ENCODE measurements around the gene TPRG1L.
A peak's percentile ranks its signal among the peaks of the same experiment; 100 is the strongest.
"Not testable (repeated sequence)": the region's sequence is repeated elsewhere in the genome, so short reads cannot be mapped to it uniquely, and the experiment has no call there.

Gene TPRG1L

GRCh38 chr1:3609769-3610526, 14.9 kb upstream of the TPRG1L start:
- DNase-seq: no peak

GRCh38 chr1:3610527-3611169, 14.2 kb upstream of the TPRG1L start:
- DNase-seq: no peak

- peak in 1 of 2 experiments; percentile 2 for DNase-seq
Measured at GRCh38 chr1:3611170-3612019, 13.4 kb upstream of the TPRG1L start, which contains the start of gene MEGF6. Gene MEGF6, minus strand, starts transcription at chr1:3611508. Its CDS starts 240 bp downstream, at chr1:3611268.

GRCh38 chr1:3612123-3612522, 12.7 kb upstream of the TPRG1L start:
- no peak for DNase-seq

GRCh38 chr1:3614755-3615742, 9.8 kb upstream of the TPRG1L start:
- peak in 1 of 2 experiments; percentile 1 for DNase-seq

GRCh38 chr1:3616861-3617260, 8.0 kb upstream of the TPRG1L start:
- no peak for DNase-seq

GRCh38 chr1:3617806-3618345, 6.9 kb upstream of the TPRG1L start:
- no peak for DNase-seq

- DNase-seq: no peak
Measured at GRCh38 chr1:3618531-3618880, 6.3 kb upstream of the TPRG1L start.

GRCh38 chr1:3618881-3619671, 5.7 kb upstream of the TPRG1L start:
- peak; percentile 58 to 61 for DNase-seq

GRCh38 chr1:3620708-3621107, 4.1 kb upstream of the TPRG1L start:
- no peak for DNase-seq

- DNase-seq: peak in 1 of 2 experiments; percentile 1
Measured at GRCh38 chr1:3621151-3621671, 3.6 kb upstream of the TPRG1L start.

GRCh38 chr1:3622102-3622501, 2.7 kb upstream of the TPRG1L start:
- DNase-seq: not testable (repeated sequence)

GRCh38 chr1:3623441-3624199, 1.2 kb upstream of the TPRG1L start:
- DNase-seq: no peak

GRCh38 chr1:3625151-3625907, 514 bp downstream of the TPRG1L start:
- peak in 1 of 2 experiments; percentile 25 for DNase-seq

- no peak for DNase-seq
Measured at GRCh38 chr1:3626025-3626424, 1.2 kb downstream of the TPRG1L start.

GRCh38 chr1:3627515-3628253, 2.9 kb downstream of the TPRG1L start:
- no peak for DNase-seq

- DNase-seq: no peak
Measured at GRCh38 chr1:3628445-3628844, 3.6 kb downstream of the TPRG1L start.

- DNase-seq: no peak
Measured at GRCh38 chr1:3629561-3630160, 4.8 kb downstream of the TPRG1L start.

Data from NCI-H2081 (cell line).